H1 (cell line): Measurements from ENCODE around the gene SIT1. TPM values are rescaled to one million over a fixed set of nuclear protein-coding genes. Genes with fewer than 3 reads are reported as not detected.
A peak's percentile ranks its signal among the peaks of the same experiment; 100 is the strongest.

Experiments
- CTCF ChIA-PET: fragments of 300-600 bp; sonication (Branson Sonifier 250); formaldehyde crosslinking; loops from one replicate; lab custom pipeline; 2021; ENCODE audit not compliant: partially characterized antibody; lab: Charles Lee
- POLR2A ChIA-PET: fragments of 300-600 bp; sonication (Branson Sonifier 250); formaldehyde crosslinking; loops from one replicate; lab custom pipeline; 2021; ENCODE audit warnings: inconsistent platforms; ENCODE audit not compliant: partially characterized antibody; lab: Charles Lee
- DNase-seq, 2 experiments: peaks; one replicate each; pipeline versions ENCODE4 v3.0.0 to v3.0.0-alpha.2; 2010 to 2022; ENCODE audit warnings: low spot score in 2 of 2, low read depth in 1 of 2, mixed read lengths in 1 of 2
- FAIRE-seq: peaks from 2 replicates; lab custom pipeline; 2011; peaks lifted over from hg19 to GRCh38; lab: Jason Lieb, UNC
- H2AFZ ChIP-seq: 2 replicates; pipeline ENCODE4 v1.8.1; 2012; ENCODE audit warnings: low read length, inconsistent platforms
- H2AK5ac ChIP-seq: 2 replicates; pipeline ENCODE4 v1.6.1; 2013; ENCODE audit warnings: low read depth, low read length
- H2BK120ac ChIP-seq: replicated peaks from 2 replicates; pipeline ENCODE3; 2013; ENCODE audit warnings: low read depth, low read length, inconsistent platforms
- H2BK12ac ChIP-seq: 2 replicates; pipeline ENCODE4 v1.6.1; 2013; ENCODE audit warnings: low read depth, low read length
- H2BK15ac ChIP-seq: 2 replicates; pipeline ENCODE4 v1.6.1; 2013; ENCODE audit warnings: low read length
- H2BK20ac ChIP-seq: 2 replicates; pipeline ENCODE4 v1.6.1; 2013; ENCODE audit warnings: low read length
- H2BK5ac ChIP-seq: 2 replicates; pipeline ENCODE4 v1.6.1; 2013; ENCODE audit warnings: low read depth, low read length
- H3K14ac ChIP-seq: 2 replicates; pipeline ENCODE4 v1.6.1; 2013; ENCODE audit warnings: inconsistent platforms; ENCODE audit not compliant: insufficient read length
- H3K18ac ChIP-seq: 2 replicates; pipeline ENCODE4 v1.6.1; 2013; ENCODE audit warnings: low read length; ENCODE audit errors: extremely low read depth
- H3K23ac ChIP-seq: 2 replicates; pipeline ENCODE4 v1.6.1; 2013; ENCODE audit warnings: inconsistent platforms; ENCODE audit not compliant: insufficient read length
- H3K23me2 ChIP-seq: 2 replicates; pipeline ENCODE4 v1.6.1; 2013; ENCODE audit warnings: low read depth, low read length
- H3K27ac ChIP-seq: 2 replicates; pipeline ENCODE4 v1.6.1; 2011; ENCODE audit warnings: low read depth, low read length, inconsistent platforms
- H3K27me3 ChIP-seq, 4 experiments: replicated peaks in 1 of 4; 1 replicate in 1 of 4; 2 replicates in 3 of 4; pipeline versions ENCODE4 v1.6.1 to v1.8.1; 2011 to 2013; ENCODE audit warnings: low read length in 3 of 4, mild to moderate bottlenecking in 3 of 4, inconsistent platforms in 2 of 4, mixed read lengths in 2 of 4, moderate library complexity in 1 of 4; ENCODE audit not compliant: control insufficient read depth in 3 of 4, insufficient read depth in 3 of 4; ENCODE audit errors: extremely low read depth in 1 of 4
- H3K36me3 ChIP-seq, 4 experiments: 2 replicates each; pipeline versions ENCODE4 v1.6.1 to v1.8.1; 2011 to 2013; ENCODE audit warnings: mild to moderate bottlenecking in 4 of 4, low read length in 3 of 4, moderate library complexity in 2 of 4, control low read depth in 1 of 4, inconsistent platforms in 1 of 4; ENCODE audit not compliant: insufficient read depth in 4 of 4, control insufficient read depth in 2 of 4
- H3K4ac ChIP-seq: replicated peaks from 2 replicates; pipeline ENCODE3; 2013; ENCODE audit warnings: low read length, low read depth, mixed read lengths, inconsistent platforms; ENCODE audit not compliant: insufficient read length
- H3K4me1 ChIP-seq, 4 experiments: replicated peaks in 1 of 4; 1 replicate in 1 of 4; 2 replicates in 3 of 4; pipeline versions ENCODE4 v1.6.1 to v1.8.1; 2011 to 2013; ENCODE audit warnings: low read length in 3 of 4, inconsistent platforms in 2 of 4, mixed read lengths in 1 of 4; ENCODE audit not compliant: insufficient read depth in 4 of 4, control insufficient read depth in 3 of 4
- H3K4me2 ChIP-seq, 2 experiments: 2 replicates each; pipeline versions ENCODE4 v1.6.1 to v1.8.1; 2011 to 2013; ENCODE audit warnings: low read depth in 2 of 2, low read length in 2 of 2, control low read depth in 1 of 2, inconsistent platforms in 1 of 2, mild to moderate bottlenecking in 1 of 2; ENCODE audit not compliant: insufficient read depth in 1 of 2
- H3K4me3 ChIP-seq, 4 experiments: fragments of 200-600, 300-600 bp in 1 of 4; sonication (generic), shearing (Covaris generic), sonication (Bioruptor Twin) in 1 of 4; 2 replicates each; pipeline versions ENCODE4 v1.5.1 to v1.8.1; 2011 to 2016; ENCODE audit warnings: low read length in 4 of 4, low read depth in 3 of 4, control low read depth in 2 of 4, inconsistent platforms in 2 of 4, mild to moderate bottlenecking in 2 of 4, mixed read lengths in 1 of 4, moderate library complexity in 1 of 4; ENCODE audit not compliant: insufficient read depth in 2 of 4; ENCODE audit errors: extremely low read depth in 1 of 4
- H3K56ac ChIP-seq: replicated peaks from 2 replicates; pipeline ENCODE3; 2013; ENCODE audit warnings: low read depth, mild to moderate bottlenecking, mixed read lengths, low read length, inconsistent platforms; ENCODE audit not compliant: insufficient read length
- H3K79me1 ChIP-seq: 2 replicates; pipeline ENCODE4 v1.6.1; 2013; ENCODE audit warnings: low read depth, low read length, control low read depth
- H3K79me2 ChIP-seq, 2 experiments: 2 replicates each; pipeline versions ENCODE4 v1.6.1 to v1.8.1; 2012 to 2013; ENCODE audit warnings: low read length in 2 of 2, mild to moderate bottlenecking in 2 of 2, inconsistent platforms in 1 of 2; ENCODE audit not compliant: insufficient read depth in 2 of 2, control insufficient read depth in 1 of 2
- H3K9ac ChIP-seq, 4 experiments: replicated peaks in 1 of 4; 1 replicate in 1 of 4; 2 replicates in 3 of 4; pipeline versions ENCODE4 v1.6.1 to v1.8.1; 2011 to 2013; ENCODE audit warnings: low read depth in 3 of 4, low read length in 3 of 4, control low read depth in 2 of 4, mild to moderate bottlenecking in 2 of 4, moderate library complexity in 2 of 4, inconsistent platforms in 1 of 4; ENCODE audit errors: extremely low read depth in 1 of 4
- H3K9me3 ChIP-seq, 2 experiments: 2 replicates each; pipeline versions ENCODE4 v1.6.1 to v1.8.1; 2012 to 2013; ENCODE audit warnings: mild to moderate bottlenecking in 2 of 2, moderate library complexity in 2 of 2, control low read depth in 1 of 2, inconsistent platforms in 1 of 2, low read depth in 1 of 2, low read length in 1 of 2, mixed read lengths in 1 of 2; ENCODE audit not compliant: insufficient read depth in 2 of 2
- H4K20me1 ChIP-seq, 2 experiments: replicated peaks in 1 of 2; 2 replicates each; pipeline versions ENCODE3 to v1.8.1; 2011 to 2013; ENCODE audit warnings: inconsistent platforms in 2 of 2, low read length in 2 of 2, mild to moderate bottlenecking in 1 of 2; ENCODE audit not compliant: insufficient read depth in 2 of 2, control insufficient read depth in 1 of 2
- H4K5ac ChIP-seq: 2 replicates; pipeline ENCODE4 v1.6.1; 2013; ENCODE audit warnings: low read length, low read depth, mixed read lengths, inconsistent platforms; ENCODE audit not compliant: insufficient read length
- H4K8ac ChIP-seq: 2 replicates; pipeline ENCODE4 v1.8.0; 2013; ENCODE audit warnings: mild to moderate bottlenecking, moderate library complexity, low read length, inconsistent platforms; ENCODE audit not compliant: insufficient read depth; ENCODE audit errors: extremely low read depth
- H4K91ac ChIP-seq: replicated peaks from 2 replicates; pipeline ENCODE3; 2013; ENCODE audit warnings: low read length, mixed read lengths, inconsistent platforms; ENCODE audit not compliant: insufficient read length
- BACH1 ChIP-seq: IDR thresholded peaks from 2 replicates; pipeline ENCODE4 v1.6.1; 2012; ENCODE audit warnings: low read length, improper control_type of control experiment
- BCL11A ChIP-seq, 2 experiments: IDR thresholded peaks; one replicate each; pipeline ENCODE4 v1.6.1; 2011; ENCODE audit warnings: low read depth in 2 of 2, low read length in 2 of 2, mild to moderate bottlenecking in 2 of 2
- CREB1 ChIP-seq: IDR thresholded peaks from 2 replicates; pipeline ENCODE4 v1.6.1; 2012; ENCODE audit warnings: inconsistent platforms
- CTBP2 ChIP-seq: IDR thresholded peaks from 2 replicates; pipeline ENCODE4 v1.7.0; 2011; ENCODE audit warnings: borderline replicate concordance, mild to moderate bottlenecking, moderate library complexity, mixed read lengths, low read length; ENCODE audit not compliant: insufficient read depth, insufficient read length
- MAX ChIP-seq: IDR thresholded peaks from 2 replicates; pipeline ENCODE4 v1.6.1; 2012; ENCODE audit warnings: inconsistent platforms
- POLR2A ChIP-seq, 2 experiments: IDR thresholded peaks; 1 replicate in 1 of 2; 2 replicates in 1 of 2; pipeline ENCODE4 v1.6.1; 2011; ENCODE audit warnings: low read depth in 2 of 2, low read length in 2 of 2, mild to moderate bottlenecking in 2 of 2; ENCODE audit errors: control extremely low read depth in 1 of 2
- POLR2AphosphoS5 ChIP-seq: IDR thresholded peaks from 2 replicates; pipeline ENCODE4 v1.6.1; 2011; ENCODE audit warnings: low read depth, low read length
- SAP30 ChIP-seq: fragments of 300-600 bp; sonication (generic); IDR thresholded peaks from 2 replicates; pipeline ENCODE4 v1.7.1; 2012; ENCODE audit warnings: low read length, moderate library complexity, mild to moderate bottlenecking, inconsistent platforms; ENCODE audit not compliant: insufficient read depth, insufficient replicate concordance
- TCF12 ChIP-seq: IDR thresholded peaks from 2 replicates; pipeline ENCODE4 v1.6.1; 2011; ENCODE audit warnings: low read depth, mild to moderate bottlenecking, low read length
- YY1 ChIP-seq: IDR thresholded peaks from 2 replicates; pipeline ENCODE4 v1.6.1; 2011; ENCODE audit warnings: low read depth, mild to moderate bottlenecking, low read length
- WGBS, 2 experiments: shearing (Covaris generic) in 1 of 2; methylation state at CpG; one replicate each; pipeline versions ENCODE4 v1.1.6 to v1.1.7; 2013 to 2015; ENCODE audit warnings: low lambda C conversion rate in 2 of 2, mixed read lengths in 2 of 2, inconsistent platforms in 1 of 2, low coverage in 1 of 2, missing lambda C conversion rate in 1 of 2; ENCODE audit not compliant: insufficient replicate concordance in 2 of 2, insufficient coverage in 1 of 2, insufficient read length in 1 of 2; ENCODE audit errors: extremely low coverage in 1 of 2, missing lambda C conversion rate in 1 of 2; 5-methylcytosine and 5-hydroxymethylcytosine counted together
- polyA plus RNA-seq, 7 experiments: library from polyadenylated mRNA; depleted of rRNA in 3 of 7; stranded (reverse) in 5 of 7; unstranded in 2 of 7; fragments of >200 nt in 5 of 7; fragments of 200-250 nt in 2 of 7; gene quantifications; 1 replicate in 5 of 7; 2 replicates in 1 of 7; 4 replicates in 1 of 7; pipeline versions ENCODE4 v1.2.1 to v1.2.3, GENCODE V29; 2011 to 2013; ENCODE audit warnings: missing spikeins in 2 of 7, mixed read lengths in 2 of 7
- total RNA-seq: library from RNA; stranded (reverse); fragmentation: NEBNext Ultra II Directional; extraction: Animal tissue kit (Norgen Biotek cat#: 25700); gene quantifications from 2 replicates; pipeline ENCODE4 v1.2.1, GENCODE V29; 2021

SIT1 gene
- total and polyA plus RNA-seq, 2 of the 8 experiments (the other 6 are each of a cell fraction or from before 2014, with no cell fraction given): 8.2 to 12.8 TPM

DNA sequence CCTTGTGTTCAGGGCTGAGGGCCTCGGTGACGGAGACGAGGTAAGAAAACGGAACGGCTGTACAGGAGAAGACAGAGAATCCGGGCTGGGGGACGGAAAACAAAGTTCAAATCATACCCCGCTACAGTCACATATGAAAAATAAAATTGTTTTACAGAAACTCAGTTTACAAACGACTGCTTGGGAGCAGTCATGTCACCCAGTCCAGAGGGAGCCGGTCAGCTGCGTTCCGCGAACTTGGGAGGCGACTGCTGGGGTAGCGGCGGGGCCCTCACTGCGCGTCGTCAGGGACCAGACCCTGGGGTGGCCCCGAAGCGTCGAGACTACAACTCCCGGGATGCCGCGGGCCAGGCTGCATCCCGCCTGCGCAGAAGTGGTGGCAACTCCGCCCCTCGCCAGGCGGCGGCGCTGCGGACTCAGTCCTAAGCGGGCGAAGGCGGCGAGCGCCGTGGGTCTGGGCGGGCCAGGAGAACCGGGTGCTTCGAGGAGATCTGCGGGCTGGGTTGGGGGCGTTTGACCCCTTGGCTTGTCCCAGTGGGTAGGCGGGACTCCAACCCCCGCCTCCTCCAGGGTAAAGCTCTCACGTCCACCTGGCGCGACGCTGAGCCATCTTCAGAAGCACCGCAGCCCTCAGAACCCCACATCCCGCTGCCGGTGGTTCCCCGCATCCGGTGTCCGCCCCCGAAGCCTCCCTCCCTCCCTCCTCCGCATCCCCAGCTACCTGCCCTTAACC, 4.0 kb downstream of the SIT1 start:
- H3K4ac ChIP-seq: no peak overlapping the region
- H2AFZ ChIP-seq: no peak overlapping the region; the same call in 1 of the 2 replicates
- no peak overlapping the region for H2BK12ac ChIP-seq
- no peaks in the 10 kb centered on the region for H3K27me3 ChIP-seq
- peaks cover 0 to 17% (median 12%) of the 10 kb centered on the region in 4 experiments; a peak in 5 of 7 replicates for H3K4me1 ChIP-seq
- no peak overlapping the region for H4K91ac ChIP-seq
- no peak overlapping the region for H2BK15ac ChIP-seq
- peak overlapping the region; percentile 72 to 82 for H3K4me2 ChIP-seq
- no peak overlapping the region for H4K8ac ChIP-seq
- H3K79me2 ChIP-seq: no peaks in the 10 kb centered on the region
- DNase-seq (peak in 1 of 2 experiments; percentile 98), FAIRE-seq (no peak)
- no peaks in the 10 kb centered on the region for H3K9me3 ChIP-seq
- H3K9ac ChIP-seq: peak overlapping the region in 2 of 4 experiments; percentile 43 to 58; a peak in 1 of 7 replicates
- no peak overlapping the region for H3K14ac ChIP-seq
- CTCF ChIA-PET: interaction anchor here (0.6 to 8.1 kb wide), 39 partner anchors 11 to 1491 kb away, joined by 3 to 149 read pairs (median 4); partner anchors contain the start of genes ARHGEF39, CCDC107, CD72 and RMRP
- H4K20me1 ChIP-seq: no peaks in the 10 kb centered on the region
- peak overlapping the region; percentile 81 for H3K18ac ChIP-seq
- H3K4me3 ChIP-seq: peak overlapping the region; percentile 56 to 79 (median 60)
- WGBS, 2 experiments: 2% methylated on average over 49 of the region's 58 CpGs; no CpG with 5 or more reads in 1 of the 2 experiments
- H3K56ac ChIP-seq: no peak overlapping the region
- no peak overlapping the region for H3K27ac ChIP-seq
- POLR2A ChIA-PET: interaction anchor here (0.5 to 6.2 kb wide), 14 partner anchors 10 to 85 kb away, joined by 3 to 53 read pairs (median 4); partner anchors contain the start of genes ARHGEF39, CCDC107, CREB3 and RMRP
- no peak overlapping the region for H2BK120ac ChIP-seq
- peak overlapping the region; percentile 88; the same call in 1 of the 2 replicates for H2BK5ac ChIP-seq
- no peak overlapping the region for H2AK5ac ChIP-seq
- no peak overlapping the region for H3K23ac ChIP-seq
- H2BK20ac ChIP-seq: no peak overlapping the region
- no peaks in the 10 kb centered on the region for H3K79me1 ChIP-seq
- no peaks in the 10 kb centered on the region; a peak in 2 of 8 replicates for H3K36me3 ChIP-seq
- H3K23me2 ChIP-seq: peaks cover 10% of the 10 kb centered on the region; the same call in 1 of the 2 replicates
- H4K5ac ChIP-seq: peak overlapping the region; percentile 61
- TF ChIP-seq TCF12 (0 out of 2 replicates have a peak, but pooled peaks have one; percentile 41), YY1 (peak; percentile 39; the same call in 1 of the 2 replicates), CTBP2 (no peak), MAX (peak; percentile 56; the same call in 1 of the 2 replicates), BCL11A (IDR thresholded peaks at IDR 0.05; ENCODE audit: low read depth in 2 of 2, low read length in 2 of 2) (no peak), BACH1 (0 out of 2 replicates have a peak, but pooled peaks have one; percentile 30), POLR2A (IDR thresholded peaks at IDR 0.05; ENCODE audit: control extremely low read depth in 1 of 2, low read depth in 2 of 2, low read length in 2 of 2) (peak in 1 of 2 experiments; percentile 66; a peak in 1 of 3 replicates), CREB1 (peak; percentile 63), POLR2AphosphoS5 (peak; percentile 39; the same call in 1 of the 2 replicates), SAP30 (no peak)
